Neuron (in vitro differentiated cells): ENCODE results near the gene PRLHR.

ENCODE experiments used
- H2AFZ ChIP-seq: one replicate; pipeline ENCODE4 v1.6.1; 2013; ENCODE audit warnings: low read depth, mild to moderate bottlenecking, inconsistent platforms, low read length, moderate library complexity
- H3K27me3 ChIP-seq: one replicate; pipeline ENCODE4 v1.6.1; 2013; ENCODE audit warnings: low read length; ENCODE audit not compliant: insufficient read depth
- H3K36me3 ChIP-seq: one replicate; pipeline ENCODE4 v1.6.1; 2013; ENCODE audit warnings: low read length; ENCODE audit not compliant: insufficient read depth
- H3K4me1 ChIP-seq: one replicate; pipeline ENCODE4 v1.6.1; 2013; ENCODE audit warnings: low read length; ENCODE audit not compliant: insufficient read depth
- H3K4me3 ChIP-seq: 2 replicates; pipeline ENCODE4 v1.5.1; 2013; ENCODE audit warnings: mild to moderate bottlenecking, low read length, moderate library complexity
- H3K9me3 ChIP-seq: one replicate; pipeline ENCODE4 v1.6.1; 2013; ENCODE audit warnings: low read length

Gene PRLHR

DNA sequence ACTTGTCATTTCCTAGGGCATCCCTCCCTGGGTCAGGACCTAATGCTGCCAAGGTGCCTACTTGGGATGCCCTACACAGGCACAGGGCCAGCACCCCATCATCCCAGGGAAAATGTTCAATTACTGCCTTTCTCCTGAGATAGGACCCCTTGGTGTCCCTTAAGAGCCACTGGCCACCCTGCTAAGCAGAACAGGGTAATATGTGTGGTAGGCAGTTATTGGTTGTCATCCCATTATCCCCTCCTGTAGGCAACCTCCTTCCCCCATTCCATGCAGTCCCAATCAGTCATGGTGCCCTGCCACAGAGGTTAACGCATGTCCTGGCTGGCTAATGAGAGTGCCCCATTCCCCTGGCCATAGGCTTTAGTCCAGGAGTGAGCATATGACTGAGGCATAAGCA is 53.2 kb downstream of the PRLHR start:
- Histone ChIP-seq H2AFZ (no peak overlapping the region), H3K9me3 (no peaks in the 10 kb centered on the region), H3K27me3 (peaks cover 6% of the 10 kb centered on the region), H3K4me3 (no peak overlapping the region), H3K4me1 (no peaks in the 10 kb centered on the region), H3K36me3 (no peaks in the 10 kb centered on the region)

DNA sequence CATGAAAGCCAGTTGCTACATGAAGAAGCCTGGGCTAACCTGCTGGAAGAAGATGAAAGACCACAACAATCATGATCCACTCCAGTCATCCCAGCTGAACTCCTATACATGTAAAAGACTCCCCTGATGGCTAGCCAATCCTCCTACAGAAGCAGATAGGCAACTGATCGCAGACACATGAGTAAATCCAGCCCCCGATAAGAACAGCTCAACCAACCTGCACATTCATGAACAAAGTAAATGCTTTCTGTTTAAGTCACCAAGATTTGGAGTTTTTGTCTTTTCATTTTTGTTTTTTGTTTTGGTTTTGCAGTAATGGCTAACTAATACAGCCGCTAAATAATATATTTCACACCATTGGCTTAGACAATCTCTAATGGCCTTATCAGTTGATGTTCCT is 53.7 kb downstream of the PRLHR start:
- Histone ChIP-seq H3K36me3 (no peaks in the 10 kb centered on the region), H2AFZ (no peak overlapping the region), H3K9me3 (no peaks in the 10 kb centered on the region), H3K4me3 (no peak overlapping the region), H3K27me3 (peaks cover 6% of the 10 kb centered on the region), H3K4me1 (no peaks in the 10 kb centered on the region)
